ENCODE data around the gene CMYA5. TPM values are rescaled to one million over a fixed set of nuclear protein-coding genes. Genes with fewer than 3 reads are reported as not detected.

CMYA5 gene
- total RNA-seq, 2 experiments from 2014 or later: 0.13 to 0.21 TPM

DNA sequence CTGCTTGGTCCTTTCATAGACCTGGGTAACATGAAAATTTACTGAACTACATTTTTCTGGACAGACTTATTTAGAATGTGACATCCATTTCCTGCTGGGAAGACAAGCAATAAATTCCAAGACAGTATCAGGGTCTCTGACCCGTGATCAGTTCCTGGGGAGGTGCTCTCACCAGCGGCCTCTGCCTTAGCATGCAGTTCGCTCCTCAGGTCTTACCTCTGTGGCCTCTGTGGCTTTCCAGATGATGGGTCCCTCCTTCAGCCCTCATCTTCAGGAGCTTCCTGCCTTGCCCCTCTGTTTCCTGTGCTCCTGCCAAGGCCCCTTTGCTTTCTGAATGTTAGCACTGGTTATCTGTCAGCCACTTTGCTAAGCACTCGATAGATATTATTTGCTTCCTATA, 66.4 kb downstream of the CMYA5 start:
- Histone ChIP-seq H4K20me1 (ENCODE audit: insufficient read depth, low read length) (no peaks in the 10 kb centered on the region), H2AFZ (ENCODE audit: low read length) (no peak overlapping the region), H3K4me3 (ENCODE audit: low read depth, low read length, poor library complexity, severe bottlenecking) (no peak overlapping the region), H3K4me2 (ENCODE audit: low read length) (no peak overlapping the region), H3K27ac (ENCODE audit: low read depth, low read length, poor library complexity, severe bottlenecking) (no peak overlapping the region), H3K36me3 (ENCODE audit: insufficient read depth, low read length) (no peaks in the 10 kb centered on the region), H3K9me2 (ENCODE audit: insufficient read depth, low read length) (no peaks in the 10 kb centered on the region), H3K9me3 (ENCODE audit: low read length) (no peaks in the 10 kb centered on the region), H3K79me2 (ENCODE audit: insufficient read depth, low read depth, low read length) (no peaks in the 10 kb centered on the region), H3K4me1 (ENCODE audit: insufficient read depth, low read length, poor library complexity, severe bottlenecking) (no peaks in the 10 kb centered on the region)
- ChIA-PET POLR2A (no interaction called here), CTCF (ENCODE audit: unreplicated experiment) (no interaction called here)
- no peak for TF ChIP-seq EZH2phosphoT487 (IDR thresholded peaks at IDR 0.05; ENCODE audit: borderline replicate concordance, low read depth, low read length)
- TF ChIP-seq, protein P1, sequence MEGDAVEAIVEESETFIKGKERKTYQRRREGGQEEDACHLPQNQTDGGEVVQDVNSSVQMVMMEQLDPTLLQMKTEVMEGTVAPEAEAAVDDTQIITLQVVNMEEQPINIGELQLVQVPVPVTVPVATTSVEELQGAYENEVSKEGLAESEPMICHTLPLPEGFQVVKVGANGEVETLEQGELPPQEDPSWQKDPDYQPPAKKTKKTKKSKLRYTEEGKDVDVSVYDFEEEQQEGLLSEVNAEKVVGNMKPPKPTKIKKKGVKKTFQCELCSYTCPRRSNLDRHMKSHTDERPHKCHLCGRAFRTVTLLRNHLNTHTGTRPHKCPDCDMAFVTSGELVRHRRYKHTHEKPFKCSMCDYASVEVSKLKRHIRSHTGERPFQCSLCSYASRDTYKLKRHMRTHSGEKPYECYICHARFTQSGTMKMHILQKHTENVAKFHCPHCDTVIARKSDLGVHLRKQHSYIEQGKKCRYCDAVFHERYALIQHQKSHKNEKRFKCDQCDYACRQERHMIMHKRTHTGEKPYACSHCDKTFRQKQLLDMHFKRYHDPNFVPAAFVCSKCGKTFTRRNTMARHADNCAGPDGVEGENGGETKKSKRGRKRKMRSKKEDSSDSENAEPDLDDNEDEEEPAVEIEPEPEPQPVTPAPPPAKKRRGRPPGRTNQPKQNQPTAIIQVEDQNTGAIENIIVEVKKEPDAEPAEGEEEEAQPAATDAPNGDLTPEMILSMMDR (conservative IDR thresholded peaks at IDR 0.05; ENCODE audit: low read length): no peak
- no peak for DNase-seq (ENCODE audit: low spot score)
- no TSS peak for BruUV-seq (replicated peaks)
- intact Hi-C loops (cut with micrococcal nuclease; ENCODE audit: unreplicated experiment): no loop called here

DNA sequence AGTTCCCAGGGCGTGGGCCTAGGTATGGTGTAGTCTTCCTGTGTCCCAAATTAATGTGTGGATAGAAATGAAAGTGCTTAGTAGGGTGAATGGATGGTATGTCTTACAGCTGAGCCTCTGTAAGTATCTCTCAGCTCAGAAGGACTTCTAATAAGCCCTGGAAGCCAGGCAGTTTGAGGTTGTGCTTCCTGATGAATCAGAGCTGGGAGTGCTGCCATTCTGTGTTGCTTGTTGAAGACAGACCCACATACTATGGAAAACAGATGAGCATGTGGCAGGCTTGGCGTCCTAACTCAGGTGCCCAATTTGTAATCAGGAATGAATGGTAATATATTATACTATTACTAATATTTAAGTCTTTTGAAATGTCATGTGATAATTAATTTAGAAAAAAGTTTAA, 69.8 kb downstream of the CMYA5 start:
- H3K4me1 ChIP-seq (ENCODE audit: insufficient read depth, low read length, poor library complexity, severe bottlenecking): no peaks in the 10 kb centered on the region
- H2AFZ ChIP-seq (ENCODE audit: low read length): no peak overlapping the region
- POLR2A ChIA-PET: no interaction called here
- no peak overlapping the region for H3K27ac ChIP-seq (ENCODE audit: low read depth, low read length, poor library complexity, severe bottlenecking)
- no peaks in the 10 kb centered on the region for H3K36me3 ChIP-seq (ENCODE audit: insufficient read depth, low read length)
- no peak overlapping the region for H3K4me2 ChIP-seq (ENCODE audit: low read length)
- BruUV-seq (replicated peaks): no TSS peak
- no peaks in the 10 kb centered on the region for H3K9me2 ChIP-seq (ENCODE audit: insufficient read depth, low read length)
- no peak for TF ChIP-seq EZH2phosphoT487 (IDR thresholded peaks at IDR 0.05; ENCODE audit: borderline replicate concordance, low read depth, low read length)
- no peaks in the 10 kb centered on the region for H3K79me2 ChIP-seq (ENCODE audit: insufficient read depth, low read depth, low read length)
- no peaks in the 10 kb centered on the region for H3K9me3 ChIP-seq (ENCODE audit: low read length)
- no peak overlapping the region for H3K4me3 ChIP-seq (ENCODE audit: low read depth, low read length, poor library complexity, severe bottlenecking)
- intact Hi-C loops (cut with micrococcal nuclease; ENCODE audit: unreplicated experiment): no loop called here
- DNase-seq (ENCODE audit: low spot score): no peak
- CTCF ChIA-PET (ENCODE audit: unreplicated experiment): no interaction called here
- no peaks in the 10 kb centered on the region for H4K20me1 ChIP-seq (ENCODE audit: insufficient read depth, low read length)

DNA sequence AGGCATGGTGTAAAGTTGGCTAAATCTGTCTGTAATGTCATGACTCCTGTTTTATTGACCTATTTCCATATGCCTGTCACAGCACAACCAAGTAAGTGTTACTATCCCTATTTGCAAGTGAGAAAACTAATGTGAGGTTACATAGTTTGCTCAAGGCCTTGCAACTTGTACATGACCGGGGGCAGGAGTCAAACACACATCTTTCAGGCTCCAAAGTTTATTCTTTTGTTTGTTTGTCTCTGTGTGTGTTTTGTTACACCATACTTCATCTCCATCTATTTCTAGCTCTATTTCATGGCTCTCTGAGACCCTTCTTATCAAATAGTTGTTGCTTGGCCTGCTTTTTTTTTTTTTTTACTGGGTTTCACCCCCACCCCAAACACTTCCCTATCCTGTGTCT, 70.2 kb downstream of the CMYA5 start:
- CTCF ChIA-PET (ENCODE audit: unreplicated experiment): no interaction called here
- no peak overlapping the region for H2AFZ ChIP-seq (ENCODE audit: low read length)
- POLR2A ChIA-PET: no interaction called here

More for the DNA sequence above, 70.2 kb downstream of the CMYA5 start:
- H4K20me1 ChIP-seq (ENCODE audit: insufficient read depth, low read length): no peaks in the 10 kb centered on the region
- H3K4me1 ChIP-seq (ENCODE audit: insufficient read depth, low read length, poor library complexity, severe bottlenecking): no peaks in the 10 kb centered on the region
- BruUV-seq (replicated peaks): no TSS peak
- intact Hi-C loops (cut with micrococcal nuclease; ENCODE audit: unreplicated experiment): no loop called here
- H3K36me3 ChIP-seq (ENCODE audit: insufficient read depth, low read length): no peaks in the 10 kb centered on the region
- no peak overlapping the region for H3K4me3 ChIP-seq (ENCODE audit: low read depth, low read length, poor library complexity, severe bottlenecking)
- TF ChIP-seq, protein P1 (conservative IDR thresholded peaks at IDR 0.05; ENCODE audit: low read length): no peak
- no peak for TF ChIP-seq EZH2phosphoT487 (IDR thresholded peaks at IDR 0.05; ENCODE audit: borderline replicate concordance, low read depth, low read length)
- H3K9me3 ChIP-seq (ENCODE audit: low read length): no peaks in the 10 kb centered on the region
- H3K79me2 ChIP-seq (ENCODE audit: insufficient read depth, low read depth, low read length): no peaks in the 10 kb centered on the region
- no peak for DNase-seq (ENCODE audit: low spot score)
- H3K27ac ChIP-seq (ENCODE audit: low read depth, low read length, poor library complexity, severe bottlenecking): no peak overlapping the region
- no peak overlapping the region for H3K4me2 ChIP-seq (ENCODE audit: low read length)
- no peaks in the 10 kb centered on the region for H3K9me2 ChIP-seq (ENCODE audit: insufficient read depth, low read length)
